Activated CD4-positive, alpha-beta T cell treated with anti-CD3 and anti-CD28 coated beads, Interleukin-2, Interleukin-6, amounts not matched to agents 100 ng/mL and 50 ng/mL, durations not matched to agents 16 hours and 8 hours (primary cell): ENCODE data around the gene ZNRD2.

Experiments used
- DNase-seq: peaks from one replicate; pipeline ENCODE4 v3.0.0-alpha.2; 2020

Gene ZNRD2

GRCh38 chr11:65589444-65590239 is 19.4 kb downstream of the ZNRD2 start:
- peak; percentile 44 for DNase-seq

DNA sequence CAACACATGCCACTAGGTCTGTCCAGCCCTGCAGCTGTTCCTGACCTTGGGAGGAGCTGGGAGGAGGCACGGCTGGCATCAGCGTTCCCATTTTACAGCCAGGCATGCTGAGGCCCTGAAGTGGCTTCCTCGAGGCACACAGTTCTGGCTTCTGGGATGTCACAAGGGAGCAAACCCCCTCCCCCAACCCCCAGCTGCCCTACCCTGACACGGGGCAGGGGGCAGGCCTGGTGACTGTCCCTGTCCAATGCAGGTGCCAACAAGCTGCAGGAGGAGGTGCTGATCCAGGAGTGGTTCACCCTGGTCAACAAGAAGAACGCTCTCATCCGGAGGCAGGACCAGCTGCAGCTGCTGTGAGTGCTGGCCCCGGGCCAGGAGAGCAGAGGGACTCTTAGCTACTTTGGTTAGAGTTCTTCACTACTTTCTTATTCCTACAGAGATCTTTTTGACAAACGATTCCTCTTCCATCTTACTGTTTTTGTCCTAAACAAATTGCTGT is 20.0 kb downstream of the ZNRD2 start:
- no peak for DNase-seq

DNA sequence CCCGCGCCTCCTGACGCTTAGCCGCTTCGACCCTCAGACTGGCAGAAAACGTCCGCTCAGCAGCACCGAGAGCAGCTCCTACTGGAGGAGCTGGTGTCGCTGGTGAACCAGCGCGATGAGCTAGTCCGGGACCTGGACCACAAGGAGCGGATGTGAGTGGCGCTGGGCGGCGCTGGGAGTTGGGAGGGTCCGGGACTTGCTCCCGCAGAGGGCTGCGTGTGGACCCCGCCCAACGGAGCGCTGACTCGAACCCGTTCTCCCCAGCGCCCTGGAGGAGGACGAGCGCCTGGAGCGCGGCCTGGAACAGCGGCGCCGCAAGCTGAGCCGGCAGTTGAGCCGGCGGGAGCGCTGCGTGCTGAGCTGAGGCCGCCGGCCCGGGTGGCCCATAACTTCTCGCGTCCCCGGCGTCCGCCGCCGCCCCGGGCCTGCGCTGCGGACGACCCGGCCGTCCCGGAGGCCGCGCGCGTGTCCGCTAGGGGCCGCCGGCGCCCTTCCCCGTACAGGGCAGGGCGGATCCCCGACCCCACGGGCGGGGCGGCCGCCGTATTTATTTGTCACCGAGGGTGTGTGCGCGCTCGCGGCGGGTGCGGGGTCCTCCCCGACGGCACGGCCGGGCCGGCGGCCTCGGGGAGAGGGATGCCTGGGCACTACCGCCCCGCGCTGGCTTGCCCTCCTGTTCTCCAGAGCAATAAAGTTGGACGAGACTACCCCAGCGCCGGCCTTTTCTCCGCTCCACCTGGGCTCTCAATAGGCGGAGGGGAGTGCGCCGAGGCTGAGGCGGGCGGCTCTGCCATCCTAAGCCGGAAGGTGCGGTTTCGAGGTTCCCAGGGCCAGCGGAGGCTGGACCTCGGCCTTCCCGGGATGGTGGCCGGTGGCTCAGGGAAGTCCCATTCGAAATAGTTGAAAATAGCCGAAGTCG is 21.9 kb downstream of the ZNRD2 start:
- DNase-seq = no peak

DNA sequence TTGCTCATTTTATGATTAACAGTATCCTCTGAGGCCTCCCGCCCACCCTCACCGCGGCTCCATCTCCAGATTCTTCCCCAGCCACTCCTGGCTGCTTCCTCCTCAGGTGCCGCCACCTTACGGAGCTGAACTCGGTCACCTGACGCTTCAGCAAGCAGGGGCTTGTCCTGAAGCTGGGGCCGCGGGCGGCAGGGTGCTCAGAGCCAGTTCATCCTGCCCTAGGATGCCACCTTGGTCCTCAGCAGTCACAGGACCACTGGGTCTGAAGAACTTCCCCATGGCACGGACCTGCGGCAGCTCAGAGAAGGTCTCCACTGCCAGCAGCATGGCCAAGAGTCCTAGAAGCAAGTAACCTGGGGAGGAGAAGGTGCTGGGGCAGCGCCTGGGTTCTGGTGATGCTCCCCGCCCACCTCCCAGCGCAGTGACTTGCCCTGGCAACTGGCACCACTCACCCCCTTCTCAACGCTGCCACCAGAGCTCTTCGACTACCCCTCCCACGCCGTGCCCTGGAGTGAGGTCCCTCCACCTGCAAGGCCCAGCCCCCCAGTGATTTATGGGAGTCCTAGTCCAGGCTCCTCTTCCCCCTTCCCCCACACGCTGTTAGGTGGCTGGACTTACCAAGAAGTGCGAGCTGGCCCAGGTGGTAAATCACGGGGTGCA is 22.7 kb downstream of the ZNRD2 start:
- no peak for DNase-seq

GRCh38 chr11:65593518-65594414 is 23.5 kb downstream of the ZNRD2 start:
- peak; percentile 57 for DNase-seq

GRCh38 chr11:65595131-65595530 is 24.9 kb downstream of the ZNRD2 start:
- no peak for DNase-seq

DNA sequence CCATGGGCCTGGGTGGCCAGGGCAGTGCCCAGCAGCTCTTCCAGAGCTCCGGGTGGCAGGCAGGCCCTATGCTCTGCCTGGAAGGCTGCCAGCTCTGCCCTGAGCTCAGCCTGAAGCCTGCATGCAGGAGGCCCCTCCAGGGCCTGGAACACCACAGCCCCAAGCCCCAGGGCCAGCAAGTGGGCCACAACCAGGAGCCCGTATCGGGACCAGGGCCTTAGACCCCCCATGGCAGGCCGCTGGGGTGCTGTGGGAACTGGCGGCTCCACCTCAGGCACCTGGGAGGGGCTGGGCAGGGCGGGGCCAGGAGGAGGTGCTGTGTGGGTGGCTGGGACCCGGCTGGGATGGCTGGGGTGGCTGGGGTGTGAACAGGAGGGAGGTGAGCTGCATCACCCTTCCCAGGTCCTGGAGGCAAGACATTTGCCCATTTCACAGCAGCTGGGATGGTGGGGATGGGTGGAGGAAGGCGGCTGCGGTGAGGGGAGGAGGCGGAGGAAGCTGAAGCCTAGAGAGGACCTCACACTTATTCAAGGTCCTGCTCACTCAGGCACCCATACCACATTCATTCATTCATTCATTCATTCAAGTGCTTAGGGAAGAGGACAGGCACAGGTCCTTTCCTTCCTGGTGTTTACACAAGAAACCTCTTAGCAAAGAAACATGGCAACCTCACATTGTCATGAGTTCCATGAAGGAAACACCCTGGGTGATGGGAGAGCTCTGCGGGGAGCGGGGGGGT is 25.4 kb downstream of the ZNRD2 start, which contains the start of gene KCNK7:
Gene KCNK7 (minus strand): TSS at position 258 of the 739 bp plus-strand sequence. CDS start 28 bp downstream, at position 230.
- DNase-seq = no peak

DNA sequence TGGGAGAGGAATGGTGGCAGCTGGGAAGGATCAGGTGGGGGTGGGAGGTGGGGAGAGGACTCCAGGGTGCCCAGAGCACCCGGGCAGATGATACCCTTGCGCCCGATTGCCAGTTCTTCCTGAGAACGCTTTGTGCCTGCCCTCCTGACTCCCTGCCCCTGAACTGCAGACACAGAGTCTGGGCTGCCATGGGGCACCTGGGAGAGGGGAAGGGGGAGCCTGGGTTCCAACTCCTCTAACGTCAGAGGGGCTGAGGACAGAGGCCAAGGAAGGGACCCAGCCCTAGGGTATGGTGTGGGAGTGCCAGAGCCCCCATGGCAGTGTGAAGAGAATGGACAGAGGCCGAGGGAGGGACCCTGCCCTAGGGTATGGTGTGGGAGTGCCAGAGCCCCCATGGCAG is 26.2 kb downstream of the ZNRD2 start:
- no peak for DNase-seq

GRCh38 chr11:65598258-65598699 is 28.0 kb downstream of the ZNRD2 start:
- no peak for DNase-seq

DNA sequence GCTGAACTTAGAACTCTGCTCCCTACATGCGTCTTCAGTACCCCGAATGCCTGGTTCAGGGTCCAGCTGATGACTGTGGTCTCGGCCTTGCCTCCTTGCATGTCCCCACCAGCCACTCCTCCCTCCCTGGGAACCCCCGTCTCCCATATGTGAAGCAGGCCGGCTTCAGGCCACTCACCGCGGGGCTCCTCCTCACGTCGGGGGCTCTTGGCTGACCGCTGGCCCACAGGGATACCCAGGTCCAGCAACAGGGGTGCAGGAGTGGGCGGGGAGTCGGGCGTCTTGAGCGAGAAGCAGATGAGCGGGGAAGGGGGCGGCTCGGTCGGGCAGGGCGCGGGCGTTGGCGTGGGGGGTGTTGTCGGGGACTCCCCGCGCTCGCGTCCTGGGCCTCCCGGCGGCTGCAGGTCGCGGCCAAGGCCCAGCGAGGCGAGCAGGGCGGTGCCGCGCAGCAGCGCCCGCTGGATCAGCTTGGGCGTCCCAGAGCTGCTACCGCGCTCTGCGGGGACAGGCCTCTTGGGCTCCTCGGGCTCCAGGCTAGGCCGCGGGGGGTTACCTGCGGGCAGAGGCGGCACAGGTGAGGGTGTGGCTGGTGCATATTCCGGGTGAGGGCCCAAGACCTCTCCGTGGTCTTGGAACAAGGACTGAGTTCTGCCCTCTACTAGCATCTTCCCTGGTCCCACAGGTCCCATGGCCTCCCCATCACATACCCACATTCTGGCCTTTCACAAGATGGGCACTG is 29.1 kb downstream of the ZNRD2 start:
- DNase-seq = no peak

- no peak for DNase-seq
These were observed 29.6 kb downstream of the ZNRD2 start for GRCh38 chr11:65599955-65600246.

GRCh38 chr11:65604258-65604657 is 34.0 kb downstream of the ZNRD2 start:
- DNase-seq = no peak

GRCh38 chr11:65606876-65607613 is 36.8 kb downstream of the ZNRD2 start:
- peak; percentile 26 for DNase-seq

- no peak for DNase-seq
These were observed 37.5 kb downstream of the ZNRD2 start for GRCh38 chr11:65607614-65608426.

GRCh38 chr11:65609229-65609628 is 39.0 kb downstream of the ZNRD2 start:
- DNase-seq = no peak

GRCh38 chr11:65609665-65610064 is 39.4 kb downstream of the ZNRD2 start:
- no peak for DNase-seq

- DNase-seq = no peak
These were observed 40.1 kb downstream of the ZNRD2 start for GRCh38 chr11:65610404-65610803.

GRCh38 chr11:65611028-65611757 is 40.9 kb downstream of the ZNRD2 start:
- DNase-seq = no peak
